ENCODE data around the gene EIF2B4. TPM values are rescaled to one million over a fixed set of nuclear protein-coding genes. Genes with fewer than 3 reads are reported as not detected.
A peak's percentile ranks its signal among the peaks of the same experiment; 100 is the strongest.

Gene EIF2B4
- total and polyA plus RNA-seq, 2 of the 13 experiments (the other 11 are each of a cell fraction or from before 2014, with no cell fraction given) = 91.5 to 96.4 TPM

DNA sequence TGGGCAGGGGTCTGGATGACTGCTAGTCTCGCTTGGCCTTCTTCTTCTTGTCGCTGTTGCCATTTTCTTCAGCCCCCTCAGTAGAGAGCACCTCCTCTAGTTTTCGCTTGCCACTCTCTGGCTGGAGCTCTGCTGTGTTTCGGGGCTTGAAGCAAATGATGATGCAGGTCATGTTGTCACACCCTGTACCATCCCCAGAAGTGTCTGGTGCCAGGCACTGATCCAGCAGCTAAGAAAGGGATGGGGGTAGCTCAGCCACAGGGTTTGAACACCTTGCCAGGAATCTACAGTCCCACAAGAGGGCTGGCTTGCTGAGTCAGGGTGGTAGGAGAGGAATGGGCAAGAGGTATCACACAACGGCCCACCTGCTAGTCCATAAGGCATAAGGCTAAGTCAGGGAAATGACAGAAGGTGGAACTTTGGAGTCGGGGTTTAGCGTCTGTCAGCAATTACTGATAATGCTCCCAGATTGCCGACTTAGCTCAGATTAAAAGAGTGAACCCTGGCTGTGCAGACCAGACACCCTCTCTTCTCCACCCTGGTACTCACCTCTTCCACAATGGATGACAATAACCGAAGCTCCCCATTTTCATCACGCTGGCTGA, 11.5 kb upstream of the EIF2B4 start:
- ATAC-seq (no peak), FAIRE-seq (no peak), DNase-seq (ENCODE audit: low spot score) (no peak)
- BruUV-seq (replicated peaks) = TSS peak; percentile 71
- peaks cover 26% of the 10 kb centered on the region for H3K4me1 ChIP-seq (ENCODE audit: insufficient read depth, low read length)
- intact Hi-C loops (cut with micrococcal nuclease; ENCODE audit: unreplicated experiment) = no loop called here
- H3K27ac ChIP-seq (ENCODE audit: extremely low read length, insufficient read depth, low read length) = peak overlapping the region; percentile 61
- H3K27me3 ChIP-seq (ENCODE audit: control insufficient read depth in 1 of 2, insufficient read depth in 2 of 2, low read length in 2 of 2) = no peaks in the 10 kb centered on the region
- no peak overlapping the region for H3K4me2 ChIP-seq (ENCODE audit: low read depth, low read length)
- WGBS (ENCODE audit: low lambda C conversion rate) = 96% methylated on average over 10 of the region's 10 CpGs
- H3K79me2 ChIP-seq (ENCODE audit: insufficient read depth, low read length) = peaks cover 3% of the 10 kb centered on the region
- H3K9me3 ChIP-seq (ENCODE audit: low read length) = no peaks in the 10 kb centered on the region
- peaks cover 3% of the 10 kb centered on the region; the same call in 1 of the 2 replicates for H4K20me1 ChIP-seq (ENCODE audit: insufficient read depth, low read length)
- CTCF ChIA-PET (ENCODE audit: low intra/inter-chr PET ratio, low total read pairs) = no interaction called here
- peaks cover 39 to 69% of the 10 kb centered on the region in 2 experiments for H3K36me3 ChIP-seq (replicated peaks in 1 of 2; ENCODE audit: control insufficient read depth in 1 of 2, insufficient read depth in 2 of 2, low read length in 2 of 2)
- POLR2A ChIA-PET = interaction anchor here (3.9 kb wide), 1 partner anchor 11 kb away, joined by 38 read pairs; the partner anchor contains the start of genes EIF2B4 and SNX17
- H3K4me3 ChIP-seq (replicated peaks in 1 of 3; ENCODE audit: insufficient read depth in 1 of 3, low read depth in 2 of 3, low read length in 3 of 3) = no peak overlapping the region
- in situ Hi-C loops (cut with HindIII; ENCODE audit: extremely low pct_ligation_motif_present, low pct_unique_long_range_greater_than_20kb) = no loop called here
- no peak overlapping the region for H2AFZ ChIP-seq (ENCODE audit: low read length)
- no peak overlapping the region for H3K9ac ChIP-seq (ENCODE audit: insufficient read depth, low read depth, low read length)
- TF ChIP-seq, protein P1, sequence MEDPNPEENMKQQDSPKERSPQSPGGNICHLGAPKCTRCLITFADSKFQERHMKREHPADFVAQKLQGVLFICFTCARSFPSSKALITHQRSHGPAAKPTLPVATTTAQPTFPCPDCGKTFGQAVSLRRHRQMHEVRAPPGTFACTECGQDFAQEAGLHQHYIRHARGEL (CRISPR knock-in tag; IDR thresholded peaks at IDR 0.05) = 0 out of 2 replicates have a peak, but pooled peaks have one; percentile 46
- TF ChIP-seq POLR2A (IDR thresholded peaks at IDR 0.05; ENCODE audit: insufficient read depth in 1 of 2, low read depth in 2 of 2, low read length in 2 of 2) (peak in 1 of 2 experiments; percentile 41; a peak in 3 of 4 replicates), CENPT (CRISPR knock-in tag; IDR thresholded peaks at IDR 0.05; ENCODE audit: low read depth) (no peak), MAFF (IDR thresholded peaks at IDR 0.05; ENCODE audit: low read depth, low read length) (peak; percentile 64; the same call in 1 of the 2 replicates), ZNF232 (CRISPR knock-in tag; IDR thresholded peaks at IDR 0.05; ENCODE audit: borderline replicate concordance) (no peak), ZFP62 (CRISPR knock-in tag; IDR thresholded peaks at IDR 0.05) (no peak), ZSCAN25 (CRISPR knock-in tag; IDR thresholded peaks at IDR 0.05) (0 out of 2 replicates have a peak, but pooled peaks have one; percentile 3), ZNF225 (CRISPR knock-in tag; IDR thresholded peaks at IDR 0.05) (no peak), MAFK (conservative IDR thresholded peaks at IDR 0.05 in 1 of 2, IDR thresholded peaks at IDR 0.05 in 1 of 2; ENCODE audit: low read length in 2 of 2) (peak in 1 of 2 experiments; percentile 80; a peak in 3 of 4 replicates)
